RWPE1 (cell line): ENCODE results near the gene SKOR1.

ENCODE experiments used
- CTCF ChIA-PET: fragments of 350-600 bp; sonication (Branson Sonifier 250); formaldehyde crosslinking; extraction: SDS; loops from one replicate; lab custom pipeline; 2021; lab: Yijun Ruan, JAX
- POLR2A ChIA-PET: fragments of 400-600 bp; formaldehyde crosslinking; extraction: SDS; loops from one replicate; lab custom pipeline; 2020; ENCODE audit warnings: antibody characterized with exemption; ENCODE audit not compliant: low non-redundant PET; lab: Yijun Ruan, JAX
- DNase-seq: peaks from one replicate; pipeline ENCODE4 v3.0.0; 2012; ENCODE audit warnings: low spot score
- H3K27ac ChIP-seq: fragments of 450-650 bp; 2 replicates; pipeline ENCODE4 v1.5.1; 2017
- TF ChIP-seq, protein P1 (sequence below): fragments of 450-650 bp; conservative IDR thresholded peaks from 2 replicates; pipeline ENCODE4 v1.5.1; 2017; ENCODE audit warnings: low read depth, mild to moderate bottlenecking

SKOR1 gene

DNA sequence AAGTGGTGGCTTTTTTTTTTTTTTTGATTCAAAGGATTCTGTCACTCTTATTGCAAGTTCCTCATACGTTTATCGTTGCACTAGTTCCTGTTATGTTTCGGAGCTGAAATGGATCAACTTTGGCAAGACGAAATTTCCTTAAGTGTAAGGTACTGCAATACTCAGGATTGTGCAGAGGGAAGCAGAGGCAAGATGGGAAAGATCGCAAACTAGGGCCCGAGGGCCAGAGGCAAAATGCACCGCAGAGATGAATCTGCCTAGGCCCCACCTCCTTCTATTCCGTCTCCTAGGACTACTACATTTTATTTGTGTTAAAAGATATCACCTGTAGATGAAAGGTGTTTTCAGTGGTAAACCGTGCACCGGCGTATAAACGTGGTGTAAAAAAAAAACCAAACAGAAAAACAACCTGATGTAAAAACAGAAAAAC is 14.2 kb downstream of the SKOR1 start:
- POLR2A ChIA-PET: no interaction called here
- DNase-seq: peak; percentile 75
- TF ChIP-seq, protein P1, sequence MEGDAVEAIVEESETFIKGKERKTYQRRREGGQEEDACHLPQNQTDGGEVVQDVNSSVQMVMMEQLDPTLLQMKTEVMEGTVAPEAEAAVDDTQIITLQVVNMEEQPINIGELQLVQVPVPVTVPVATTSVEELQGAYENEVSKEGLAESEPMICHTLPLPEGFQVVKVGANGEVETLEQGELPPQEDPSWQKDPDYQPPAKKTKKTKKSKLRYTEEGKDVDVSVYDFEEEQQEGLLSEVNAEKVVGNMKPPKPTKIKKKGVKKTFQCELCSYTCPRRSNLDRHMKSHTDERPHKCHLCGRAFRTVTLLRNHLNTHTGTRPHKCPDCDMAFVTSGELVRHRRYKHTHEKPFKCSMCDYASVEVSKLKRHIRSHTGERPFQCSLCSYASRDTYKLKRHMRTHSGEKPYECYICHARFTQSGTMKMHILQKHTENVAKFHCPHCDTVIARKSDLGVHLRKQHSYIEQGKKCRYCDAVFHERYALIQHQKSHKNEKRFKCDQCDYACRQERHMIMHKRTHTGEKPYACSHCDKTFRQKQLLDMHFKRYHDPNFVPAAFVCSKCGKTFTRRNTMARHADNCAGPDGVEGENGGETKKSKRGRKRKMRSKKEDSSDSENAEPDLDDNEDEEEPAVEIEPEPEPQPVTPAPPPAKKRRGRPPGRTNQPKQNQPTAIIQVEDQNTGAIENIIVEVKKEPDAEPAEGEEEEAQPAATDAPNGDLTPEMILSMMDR: no peak
- no peak overlapping the region for H3K27ac ChIP-seq
- CTCF ChIA-PET: no interaction called here

DNA sequence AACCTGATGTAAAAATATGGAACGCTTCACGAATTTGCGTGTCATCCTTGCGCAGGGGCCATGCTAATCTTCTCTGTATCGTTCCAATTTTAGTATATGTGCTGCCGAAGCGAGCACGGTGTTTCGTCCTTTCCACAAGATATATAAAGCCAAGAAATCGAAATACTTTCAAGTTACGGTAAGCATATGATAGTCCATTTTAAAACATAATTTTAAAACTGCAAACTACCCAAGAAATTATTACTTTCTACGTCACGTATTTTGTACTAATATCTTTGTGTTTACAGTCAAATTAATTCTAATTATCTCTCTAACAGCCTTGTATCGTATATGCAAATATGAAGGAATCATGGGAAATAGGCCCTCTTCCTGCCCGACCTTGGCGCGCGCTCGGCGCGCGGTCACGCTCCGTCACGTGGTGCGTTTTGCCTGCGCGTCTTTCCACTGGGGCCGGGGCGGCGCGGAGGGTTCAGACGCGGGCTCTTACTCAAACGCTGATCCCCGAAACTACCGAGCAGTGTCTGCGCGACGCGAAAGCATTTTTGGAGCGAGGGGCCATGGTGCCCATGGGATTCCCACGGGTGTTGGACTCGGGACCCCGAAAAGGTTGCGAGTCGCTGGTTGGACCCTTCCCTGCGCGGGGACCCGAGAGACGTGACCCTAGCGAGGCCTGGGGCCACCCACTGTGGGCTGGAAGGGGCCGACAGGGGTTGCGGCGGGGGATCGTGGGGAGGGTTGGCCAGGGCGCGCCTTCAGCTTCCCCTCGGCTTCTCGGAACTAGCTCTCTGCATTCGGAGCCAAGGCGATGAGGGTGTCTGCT is 14.8 kb downstream of the SKOR1 start, which contains the start of gene RNU6-1:
Gene RNU6-1, minus strand, starts transcription at position 117 of the 820 bp plus-strand sequence.
- TF ChIP-seq, protein P1: no peak
- CTCF ChIA-PET: interaction anchor here (0.5 to 1.0 kb wide), 4 partner anchors 315 to 466 kb away, joined by 3 to 4 read pairs (median 4); no protein-coding TSS in a partner anchor
- POLR2A ChIA-PET: no interaction called here
- DNase-seq: peak; percentile 95
- peak within 1 kb of the TSS; percentile 89 for H3K27ac ChIP-seq

DNA sequence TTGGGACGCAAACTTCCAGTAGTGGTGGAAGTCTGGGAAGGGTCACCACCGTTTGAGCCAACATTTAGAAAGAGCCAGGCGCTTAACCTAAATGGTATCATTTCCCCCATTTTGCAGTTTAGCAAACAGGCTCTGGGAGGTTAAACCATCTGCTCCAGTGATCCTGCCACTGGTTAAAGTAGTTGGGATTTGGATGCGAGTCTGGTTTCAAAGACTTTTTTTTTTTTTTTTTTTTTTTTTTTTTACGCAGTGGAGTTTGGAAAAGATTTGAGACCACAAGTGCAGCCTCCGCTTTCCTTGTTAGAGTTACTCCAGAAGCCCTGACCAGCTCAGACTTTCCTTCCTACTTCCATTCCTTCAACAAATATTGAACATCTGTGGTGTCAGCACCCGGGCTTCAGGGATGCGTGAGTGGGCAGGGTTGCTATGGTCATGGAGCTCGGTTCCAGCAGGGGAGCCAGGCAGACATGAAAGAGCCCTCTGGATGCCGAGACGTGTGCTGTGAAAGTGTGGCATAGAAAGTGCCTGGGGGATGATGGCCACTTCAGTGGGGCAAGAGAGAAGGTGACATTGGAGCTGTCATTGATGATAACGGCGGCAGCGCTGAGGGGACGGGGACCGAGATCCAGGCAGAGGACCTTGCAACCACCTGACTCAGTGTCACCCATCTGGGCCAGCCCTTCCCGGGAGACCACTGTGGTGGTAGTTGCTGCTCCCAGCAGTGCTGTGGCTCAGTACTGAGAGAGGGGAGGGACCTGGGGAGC is 15.6 kb downstream of the SKOR1 start:
- ChIA-PET POLR2A (no interaction called here), CTCF (interaction anchor here (0.5 to 1.0 kb wide), 6 partner anchors 314 to 479 kb away, joined by 3 to 4 read pairs (median 4); no protein-coding TSS in a partner anchor)
- TF ChIP-seq, protein P1: no peak
- H3K27ac ChIP-seq: peak overlapping the region; percentile 89
- no peak for DNase-seq

DNA sequence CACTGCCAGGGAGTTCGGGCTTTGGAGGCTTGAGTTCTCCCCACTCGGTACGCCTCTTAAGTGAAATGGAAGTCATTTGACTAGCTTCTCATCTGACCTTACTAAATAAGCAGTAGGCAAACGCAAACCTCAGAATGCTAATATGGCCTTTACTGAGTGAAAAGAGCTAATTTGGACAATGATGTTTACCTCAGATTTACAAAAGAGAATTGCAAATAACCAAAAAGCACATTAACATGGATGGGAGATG is 16.1 kb downstream of the SKOR1 start:
- DNase-seq: no peak
- ChIA-PET POLR2A (no interaction called here), CTCF (interaction anchor here (0.5 to 1.0 kb wide), 3 partner anchors 318 to 480 kb away, joined by 3 to 4 read pairs (median 4); no protein-coding TSS in a partner anchor)
- H3K27ac ChIP-seq: no peak overlapping the region
- TF ChIP-seq, protein P1: no peak

DNA sequence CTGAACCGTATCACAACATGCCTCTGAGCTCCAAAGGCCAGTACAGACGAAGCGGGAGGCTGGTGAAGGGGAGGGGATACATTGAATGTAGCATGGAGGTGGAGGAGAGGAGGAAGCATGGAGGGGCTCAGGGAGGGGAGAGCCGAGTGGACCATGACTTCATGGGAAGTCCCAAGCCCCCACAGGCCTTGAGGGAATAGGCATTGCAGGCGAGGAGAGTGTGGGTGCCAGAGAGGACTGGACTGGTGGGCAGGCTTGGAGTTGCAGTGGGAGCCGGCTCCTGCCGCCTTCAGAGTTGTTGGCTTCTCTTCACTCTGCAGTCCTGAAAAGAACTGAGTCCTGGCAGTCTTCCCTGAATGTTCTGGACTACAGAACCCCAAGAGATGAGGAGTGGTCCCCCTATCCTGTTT is 17.8 kb downstream of the SKOR1 start:
- DNase-seq: no peak
- TF ChIP-seq, protein P1: no peak
- no peak overlapping the region for H3K27ac ChIP-seq
- POLR2A ChIA-PET: no interaction called here
- CTCF ChIA-PET: no interaction called here
